ENCODE data around the gene NOS1AP.
"Not testable (repeated sequence)": the region's sequence is repeated elsewhere in the genome, so short reads cannot be mapped to it uniquely, and the experiment has no call there.

Gene NOS1AP

GRCh38 chr1:162040657-162041056 lies 28.8 kb upstream of the NOS1AP start:
- Histone ChIP-seq H3K18ac (ENCODE audit: low read depth in 1 of 2, low read length in 2 of 2) (no peak overlapping the region), H2BK15ac (ENCODE audit: low read depth, poor library complexity, severe bottlenecking) (no peak overlapping the region), H3K9me3 (ENCODE audit: control insufficient read depth, low read length) (no peaks in the 10 kb centered on the region), H3K4me1 (ENCODE audit: control insufficient read depth, insufficient read depth, low read depth, low read length) (no peaks in the 10 kb centered on the region), H3K36me3 (ENCODE audit: control insufficient read depth in 1 of 2, insufficient read depth in 2 of 2, low read depth in 1 of 2, low read length in 2 of 2) (no peaks in the 10 kb centered on the region), H4K8ac (ENCODE audit: low read length) (no peak overlapping the region), H2BK120ac (ENCODE audit: low read depth, low read length) (no peak overlapping the region), H3K27ac (ENCODE audit: low read length, poor library complexity, severe bottlenecking) (no peak overlapping the region), H3K4ac (ENCODE audit: low read depth in 1 of 2, low read length in 2 of 2) (peak overlapping the region in 1 of 2 experiments; percentile 8), H4K91ac (ENCODE audit: low read length) (no peak overlapping the region), H2AFZ (ENCODE audit: low read depth, low read length) (no peak overlapping the region), H3K27me3 (ENCODE audit: control insufficient read depth in 1 of 2, insufficient read depth in 1 of 2, low read length in 2 of 2) (no peaks in the 10 kb centered on the region), H3K4me2 (ENCODE audit: low read length, poor library complexity, severe bottlenecking) (no peak overlapping the region), H2BK12ac (ENCODE audit: low read length in 2 of 2) (no peak overlapping the region), H3K4me3 (ENCODE audit: insufficient read depth in 1 of 2, low read depth in 1 of 2, low read length in 2 of 2) (no peak overlapping the region), H2AK5ac (ENCODE audit: low read length, severe bottlenecking) (no peak overlapping the region), H3K14ac (ENCODE audit: low read length in 2 of 2) (no peak overlapping the region), H2BK5ac (ENCODE audit: low read depth, low read length, poor library complexity, severe bottlenecking) (no peak overlapping the region), H3K79me1 (replicated peaks; ENCODE audit: low read length, poor library complexity, severe bottlenecking) (no peaks in the 10 kb centered on the region), H3K9ac (ENCODE audit: low read length) (no peak overlapping the region), H3K23ac (ENCODE audit: low read length in 2 of 2) (no peak overlapping the region)
- peak; percentile 49 for DNase-seq

DNA sequence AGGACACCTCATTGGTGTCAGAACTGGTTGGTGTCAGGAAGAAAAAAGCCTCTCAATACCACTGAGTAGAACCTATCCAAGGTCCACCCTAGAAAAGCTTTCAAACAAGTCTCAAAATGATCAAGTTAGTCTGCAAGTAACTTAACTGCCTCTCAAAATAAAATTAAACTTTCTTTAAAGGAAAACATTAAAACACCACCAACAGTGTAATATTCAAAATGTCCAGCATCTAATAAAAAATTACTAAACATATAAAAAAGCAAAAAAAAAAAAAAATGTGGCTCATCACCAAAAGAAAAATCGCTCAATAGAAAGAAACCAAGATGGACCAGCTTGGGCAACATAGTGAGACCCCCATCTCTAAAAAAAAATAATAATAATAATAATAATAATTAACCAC lies 27.1 kb upstream of the NOS1AP start:
- no peak overlapping the region for H3K4me2 ChIP-seq (ENCODE audit: low read length, poor library complexity, severe bottlenecking)
- WGBS: no CpG with 5 or more reads among the region's 1 CpG
- H3K18ac ChIP-seq (ENCODE audit: low read depth in 1 of 2, low read length in 2 of 2): no peak overlapping the region
- no peaks in the 10 kb centered on the region for H3K9me3 ChIP-seq (ENCODE audit: control insufficient read depth, low read length)
- no peak overlapping the region for H2BK15ac ChIP-seq (ENCODE audit: low read depth, poor library complexity, severe bottlenecking)
- no peak overlapping the region for H3K27ac ChIP-seq (ENCODE audit: low read length, poor library complexity, severe bottlenecking)
- no peak overlapping the region for H3K9ac ChIP-seq (ENCODE audit: low read length)
- no peak overlapping the region for H3K14ac ChIP-seq (ENCODE audit: low read length in 2 of 2)
- no peak overlapping the region for H2BK5ac ChIP-seq (ENCODE audit: low read depth, low read length, poor library complexity, severe bottlenecking)
- no peak overlapping the region for H4K91ac ChIP-seq (ENCODE audit: low read length)
- H3K36me3 ChIP-seq (ENCODE audit: control insufficient read depth in 1 of 2, insufficient read depth in 2 of 2, low read depth in 1 of 2, low read length in 2 of 2): no peaks in the 10 kb centered on the region
- DNase-seq: no peak
- H2AK5ac ChIP-seq (ENCODE audit: low read length, severe bottlenecking): no peak overlapping the region
- no peak overlapping the region for H2BK120ac ChIP-seq (ENCODE audit: low read depth, low read length)
- no peak overlapping the region for H3K23ac ChIP-seq (ENCODE audit: low read length in 2 of 2)
- H4K8ac ChIP-seq (ENCODE audit: low read length): no peak overlapping the region
- no peaks in the 10 kb centered on the region for H3K4me1 ChIP-seq (ENCODE audit: control insufficient read depth, insufficient read depth, low read depth, low read length)
- H3K4ac ChIP-seq (ENCODE audit: low read depth in 1 of 2, low read length in 2 of 2): no peak overlapping the region
- H3K4me3 ChIP-seq (ENCODE audit: insufficient read depth in 1 of 2, low read depth in 1 of 2, low read length in 2 of 2): no peak overlapping the region
- H2AFZ ChIP-seq (ENCODE audit: low read depth, low read length): no peak overlapping the region
- H3K27me3 ChIP-seq (ENCODE audit: control insufficient read depth in 1 of 2, insufficient read depth in 1 of 2, low read length in 2 of 2): no peaks in the 10 kb centered on the region
- no peak overlapping the region for H2BK12ac ChIP-seq (ENCODE audit: low read length in 2 of 2)
- no peaks in the 10 kb centered on the region for H3K79me1 ChIP-seq (replicated peaks; ENCODE audit: low read length, poor library complexity, severe bottlenecking)

DNA sequence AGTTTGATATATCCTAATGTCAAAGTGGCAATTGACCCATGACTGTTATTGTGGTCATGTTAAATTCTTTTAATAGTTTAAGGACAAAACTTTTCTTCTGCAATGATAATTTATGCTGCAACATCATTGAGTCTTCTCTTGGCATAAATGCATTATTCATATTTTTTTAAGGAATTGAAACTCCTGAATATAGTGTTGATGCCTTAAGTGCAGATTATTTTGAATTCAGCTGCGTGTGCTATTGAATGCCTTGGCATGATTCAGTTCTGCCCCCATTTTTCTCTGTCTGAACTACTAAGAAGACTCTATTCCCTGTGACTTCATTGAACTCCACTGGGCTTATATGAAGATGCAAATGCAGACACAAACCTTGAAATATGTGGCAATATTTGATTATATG lies 22.6 kb upstream of the NOS1AP start:
- no peak overlapping the region for H3K23ac ChIP-seq (ENCODE audit: low read length in 2 of 2)
- no peaks in the 10 kb centered on the region for H3K36me3 ChIP-seq (ENCODE audit: control insufficient read depth in 1 of 2, insufficient read depth in 2 of 2, low read depth in 1 of 2, low read length in 2 of 2)
- no peak overlapping the region for H3K4ac ChIP-seq (ENCODE audit: low read depth in 1 of 2, low read length in 2 of 2)
- H3K14ac ChIP-seq (ENCODE audit: low read length in 2 of 2): no peak overlapping the region
- no peak overlapping the region for H3K4me3 ChIP-seq (ENCODE audit: insufficient read depth in 1 of 2, low read depth in 1 of 2, low read length in 2 of 2)
- H2AK5ac ChIP-seq (ENCODE audit: low read length, severe bottlenecking): no peak overlapping the region
- no peak overlapping the region for H3K9ac ChIP-seq (ENCODE audit: low read length)
- no peak overlapping the region for H3K27ac ChIP-seq (ENCODE audit: low read length, poor library complexity, severe bottlenecking)
- H3K18ac ChIP-seq (ENCODE audit: low read depth in 1 of 2, low read length in 2 of 2): no peak overlapping the region
- no peak overlapping the region for H2BK12ac ChIP-seq (ENCODE audit: low read length in 2 of 2)
- H3K4me2 ChIP-seq (ENCODE audit: low read length, poor library complexity, severe bottlenecking): no peak overlapping the region
- H3K9me3 ChIP-seq (ENCODE audit: control insufficient read depth, low read length): no peaks in the 10 kb centered on the region
- no peak overlapping the region for H4K91ac ChIP-seq (ENCODE audit: low read length)
- no peak overlapping the region for H4K8ac ChIP-seq (ENCODE audit: low read length)
- H2AFZ ChIP-seq (ENCODE audit: low read depth, low read length): no peak overlapping the region
- DNase-seq: no peak
- H3K27me3 ChIP-seq (ENCODE audit: control insufficient read depth in 1 of 2, insufficient read depth in 1 of 2, low read length in 2 of 2): no peaks in the 10 kb centered on the region
- no CpG with 5 or more reads among the region's 1 CpG for WGBS
- H3K4me1 ChIP-seq (ENCODE audit: control insufficient read depth, insufficient read depth, low read depth, low read length): no peaks in the 10 kb centered on the region
- H2BK15ac ChIP-seq (ENCODE audit: low read depth, poor library complexity, severe bottlenecking): no peak overlapping the region
- no peak overlapping the region for H2BK120ac ChIP-seq (ENCODE audit: low read depth, low read length)
- H2BK5ac ChIP-seq (ENCODE audit: low read depth, low read length, poor library complexity, severe bottlenecking): no peak overlapping the region
- H3K79me1 ChIP-seq (replicated peaks; ENCODE audit: low read length, poor library complexity, severe bottlenecking): no peaks in the 10 kb centered on the region

GRCh38 chr1:162053949-162054348 lies 15.5 kb upstream of the NOS1AP start:
- H3K36me3 ChIP-seq (ENCODE audit: control insufficient read depth in 1 of 2, insufficient read depth in 2 of 2, low read depth in 1 of 2, low read length in 2 of 2); H3K4me2 ChIP-seq (ENCODE audit: low read length, poor library complexity, severe bottlenecking); H2AFZ ChIP-seq (ENCODE audit: low read depth, low read length); H3K23ac ChIP-seq (ENCODE audit: low read length in 2 of 2); H3K27ac ChIP-seq (ENCODE audit: low read length, poor library complexity, severe bottlenecking); DNase-seq; H3K14ac ChIP-seq (ENCODE audit: low read length in 2 of 2); H2AK5ac ChIP-seq (ENCODE audit: low read length, severe bottlenecking); H3K9ac ChIP-seq (ENCODE audit: low read length); H2BK12ac ChIP-seq (ENCODE audit: low read length in 2 of 2); H3K18ac ChIP-seq (ENCODE audit: low read depth in 1 of 2, low read length in 2 of 2); H3K9me3 ChIP-seq (ENCODE audit: control insufficient read depth, low read length); H3K27me3 ChIP-seq (ENCODE audit: control insufficient read depth in 1 of 2, insufficient read depth in 1 of 2, low read length in 2 of 2); H3K4me3 ChIP-seq (ENCODE audit: insufficient read depth in 1 of 2, low read depth in 1 of 2, low read length in 2 of 2); H4K8ac ChIP-seq (ENCODE audit: low read length); H2BK15ac ChIP-seq (ENCODE audit: low read depth, poor library complexity, severe bottlenecking); H2BK120ac ChIP-seq (ENCODE audit: low read depth, low read length); H4K91ac ChIP-seq (ENCODE audit: low read length); H3K4me1 ChIP-seq (ENCODE audit: control insufficient read depth, insufficient read depth, low read depth, low read length); H2BK5ac ChIP-seq (ENCODE audit: low read depth, low read length, poor library complexity, severe bottlenecking); H3K4ac ChIP-seq (ENCODE audit: low read depth in 1 of 2, low read length in 2 of 2); H3K79me1 ChIP-seq (replicated peaks; ENCODE audit: low read length, poor library complexity, severe bottlenecking): not testable (repeated sequence)
- WGBS: 97% methylated on average over 3 of the region's 3 CpGs
